ENCODE results near the gene TAAR6. TPM values are rescaled to one million over a fixed set of nuclear protein-coding genes. Genes with fewer than 3 reads are reported as not detected.

Gene TAAR6
- total and polyA plus RNA-seq, 2 of the 8 experiments (the other 6 are each of a cell fraction or from before 2014, with no cell fraction given): 0.06 TPM; not detected in 1

- H2BK5ac ChIP-seq (ENCODE audit: low read depth, low read length): no peak within 1 kb of the TSS
- 92% methylated on average over 2 of the region's 2 CpGs; no CpG with 5 or more reads in 1 of the 2 experiments for WGBS, 2 experiments (ENCODE audit: extremely low coverage in 1 of 2, insufficient coverage in 1 of 2, insufficient read length in 1 of 2, insufficient replicate concordance in 2 of 2, low coverage in 1 of 2, low lambda C conversion rate in 2 of 2, missing lambda C conversion rate in 1 of 2)
- H3K4ac ChIP-seq (replicated peaks; ENCODE audit: insufficient read length, low read depth, low read length): no peak within 1 kb of the TSS
- H2BK20ac ChIP-seq (ENCODE audit: low read length): no peak within 1 kb of the TSS; the same call in 1 of the 2 replicates
- no peaks in the 10 kb centered on the region for H3K79me2 ChIP-seq (ENCODE audit: control insufficient read depth in 1 of 2, insufficient read depth in 2 of 2, low read length in 2 of 2)
- TF ChIP-seq BRCA1 (IDR thresholded peaks at IDR 0.05; ENCODE audit: low read depth, low read length): no peak
- TF ChIP-seq, protein P1, sequence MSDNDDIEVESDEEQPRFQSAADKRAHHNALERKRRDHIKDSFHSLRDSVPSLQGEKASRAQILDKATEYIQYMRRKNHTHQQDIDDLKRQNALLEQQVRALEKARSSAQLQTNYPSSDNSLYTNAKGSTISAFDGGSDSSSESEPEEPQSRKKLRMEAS (IDR thresholded peaks at IDR 0.05): no peak
- TF ChIP-seq TCF12 (IDR thresholded peaks at IDR 0.05; ENCODE audit: low read depth, low read length): no peak
- no peak for TF ChIP-seq SAP30 (IDR thresholded peaks at IDR 0.05; ENCODE audit: insufficient read depth, insufficient replicate concordance, low read length)
- TF ChIP-seq BCL11A (IDR thresholded peaks at IDR 0.05; ENCODE audit: low read depth in 2 of 2, low read length in 2 of 2): no peak
- TF ChIP-seq HDAC6 (IDR thresholded peaks at IDR 0.05; ENCODE audit: low read depth, low read length): no peak
- no peak for TF ChIP-seq GABPA (IDR thresholded peaks at IDR 0.05; ENCODE audit: borderline replicate concordance, insufficient read depth, low read length)
- no peak for TF ChIP-seq CEBPB (IDR thresholded peaks at IDR 0.05; ENCODE audit: low read depth, low read length)
- no peak within 1 kb of the TSS for H4K8ac ChIP-seq (ENCODE audit: extremely low read depth, insufficient read depth, low read length)
- H2AK5ac ChIP-seq (ENCODE audit: low read depth, low read length): no peak within 1 kb of the TSS
- ChIA-PET CTCF (ENCODE audit: partially characterized antibody) (interaction anchor here (1.0 to 2.5 kb wide), 6 partner anchors 9 to 255 kb away, joined by 3 to 6 read pairs (median 4); no protein-coding TSS in a partner anchor), POLR2A (ENCODE audit: partially characterized antibody) (no interaction called here)
- no peaks in the 10 kb centered on the region for H3K36me3 ChIP-seq (ENCODE audit: control insufficient read depth in 2 of 4, insufficient read depth in 4 of 4, low read length in 3 of 4)
- no peak within 1 kb of the TSS for H3K4me2 ChIP-seq (ENCODE audit: insufficient read depth in 1 of 2, low read depth in 2 of 2, low read length in 2 of 2)
- H3K27ac ChIP-seq (ENCODE audit: low read depth, low read length): no peak within 1 kb of the TSS
- no peak for DNase-seq (ENCODE audit: low read depth in 1 of 2, low spot score in 2 of 2)
- H4K91ac ChIP-seq (replicated peaks; ENCODE audit: insufficient read length, low read length): no peak within 1 kb of the TSS
- peak within 1 kb of the TSS; percentile 2; the same call in 1 of the 2 replicates for H3K18ac ChIP-seq (ENCODE audit: extremely low read depth, low read length)
- no peaks in the 10 kb centered on the region for H3K79me1 ChIP-seq (ENCODE audit: low read depth, low read length)
- H2BK12ac ChIP-seq (ENCODE audit: low read depth, low read length): peak within 1 kb of the TSS; percentile 78; the same call in 1 of the 2 replicates
- FAIRE-seq: no peak
- H2BK15ac ChIP-seq (ENCODE audit: low read length): no peak within 1 kb of the TSS; the same call in 1 of the 2 replicates
- no peak within 1 kb of the TSS for H3K4me3 ChIP-seq (ENCODE audit: extremely low read depth in 1 of 4, insufficient read depth in 2 of 4, low read depth in 3 of 4, low read length in 4 of 4)
- no peaks in the 10 kb centered on the region for H3K23me2 ChIP-seq (ENCODE audit: low read depth, low read length)
- no peak within 1 kb of the TSS for H3K56ac ChIP-seq (replicated peaks; ENCODE audit: insufficient read length, low read depth, low read length)
- no peaks in the 10 kb centered on the region for H4K20me1 ChIP-seq (replicated peaks in 1 of 2; ENCODE audit: control insufficient read depth in 1 of 2, insufficient read depth in 2 of 2, low read length in 2 of 2)
- H3K14ac ChIP-seq (ENCODE audit: insufficient read length): no peak within 1 kb of the TSS
- no peak within 1 kb of the TSS for H3K23ac ChIP-seq (ENCODE audit: insufficient read length)
- no peaks in the 10 kb centered on the region for H3K9me3 ChIP-seq (ENCODE audit: insufficient read depth in 2 of 2, low read depth in 1 of 2, low read length in 1 of 2)
- H2BK120ac ChIP-seq (replicated peaks; ENCODE audit: low read depth, low read length): no peak within 1 kb of the TSS
- no peak within 1 kb of the TSS for H3K9ac ChIP-seq (replicated peaks in 1 of 4; ENCODE audit: extremely low read depth in 1 of 4, low read depth in 3 of 4, low read length in 3 of 4)
- peak within 1 kb of the TSS; percentile 96 for H2AFZ ChIP-seq (ENCODE audit: low read length)
- peaks cover 2 to 7% (median 5%) of the 10 kb centered on the region in 4 experiments; a peak in 5 of 7 replicates for H3K4me1 ChIP-seq (replicated peaks in 1 of 4; ENCODE audit: control insufficient read depth in 3 of 4, insufficient read depth in 4 of 4, low read length in 3 of 4)
- no peak within 1 kb of the TSS for H4K5ac ChIP-seq (ENCODE audit: insufficient read length, low read depth, low read length)
- no peaks in the 10 kb centered on the region for H3K27me3 ChIP-seq (replicated peaks in 1 of 4; ENCODE audit: control insufficient read depth in 3 of 4, extremely low read depth in 1 of 4, insufficient read depth in 3 of 4, low read length in 3 of 4)
These were observed 17.8 kb upstream of the TAAR6 start, which contains the start of gene TAAR8 for GRCh38 chr6:132552372-132552771. TSS of gene TAAR8 (plus strand) at chr6:132552672. CDS start at chr6:132552693, 21 bp downstream.
